IPS DF 6.9 (cell line): ENCODE results near the gene FOXO6.

Experiments used
- DNase-seq: peaks from one replicate; pipeline ENCODE4 v3.0.0-alpha.2; 2013; ENCODE audit warnings: low read depth, low spot score
- H3K27ac ChIP-seq: one replicate; pipeline ENCODE4 v1.5.1; 2013; ENCODE audit warnings: low read length, control low read depth
- H3K27me3 ChIP-seq: 2 replicates; pipeline ENCODE4 v1.6.1; 2013; ENCODE audit warnings: mild to moderate bottlenecking, low read length; ENCODE audit not compliant: control insufficient read depth, insufficient read depth
- H3K36me3 ChIP-seq: 2 replicates; pipeline ENCODE4 v1.6.1; 2013; ENCODE audit warnings: low read length; ENCODE audit not compliant: control insufficient read depth, insufficient read depth
- H3K4me1 ChIP-seq: 2 replicates; pipeline ENCODE4 v1.6.1; 2013; ENCODE audit warnings: low read length; ENCODE audit not compliant: control insufficient read depth, insufficient read depth
- H3K4me3 ChIP-seq: 2 replicates; pipeline ENCODE4 v1.5.1; 2013; ENCODE audit warnings: mild to moderate bottlenecking, low read length
- H3K9me3 ChIP-seq: 2 replicates; pipeline ENCODE4 v1.6.1; 2013; ENCODE audit warnings: low read length, inconsistent platforms; ENCODE audit not compliant: control insufficient read depth, insufficient read depth
- WGBS: extraction: QIAGEN DNeasy Blood & Tissue Kit; methylation state at CpG from one replicate; pipeline ENCODE4 v1.1.7; 2013; ENCODE audit warnings: mixed read lengths, missing lambda C conversion rate; ENCODE audit not compliant: insufficient read length, insufficient coverage; 5-methylcytosine and 5-hydroxymethylcytosine counted together

Gene FOXO6

DNA sequence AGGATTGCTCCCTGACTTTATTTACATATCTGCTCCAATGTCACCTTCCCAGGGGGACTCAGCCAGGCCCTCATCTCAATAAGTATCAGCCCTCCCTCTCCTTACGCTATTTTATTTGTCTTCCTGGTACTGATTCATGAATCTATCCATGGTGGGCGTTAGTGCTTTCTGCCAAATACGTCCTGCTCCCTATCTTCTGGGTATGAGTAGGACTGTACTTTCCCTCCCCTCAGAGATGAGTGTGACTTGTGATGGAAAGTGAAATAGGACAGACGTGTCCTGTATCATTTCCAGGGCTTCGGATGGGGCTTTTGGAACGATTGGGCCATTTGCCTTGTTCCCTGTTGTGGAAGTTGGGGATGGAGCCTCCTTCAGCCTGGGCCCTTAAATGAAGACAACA, 47.5 kb downstream of the FOXO6 start:
- Histone ChIP-seq H3K27me3 (no peaks in the 10 kb centered on the region), H3K27ac (no peak overlapping the region), H3K36me3 (no peaks in the 10 kb centered on the region), H3K4me3 (no peak overlapping the region), H3K9me3 (no peaks in the 10 kb centered on the region), H3K4me1 (peaks cover 13% of the 10 kb centered on the region)
- WGBS: no CpG with 5 or more reads among the region's 6 CpGs
- no peak for DNase-seq

DNA sequence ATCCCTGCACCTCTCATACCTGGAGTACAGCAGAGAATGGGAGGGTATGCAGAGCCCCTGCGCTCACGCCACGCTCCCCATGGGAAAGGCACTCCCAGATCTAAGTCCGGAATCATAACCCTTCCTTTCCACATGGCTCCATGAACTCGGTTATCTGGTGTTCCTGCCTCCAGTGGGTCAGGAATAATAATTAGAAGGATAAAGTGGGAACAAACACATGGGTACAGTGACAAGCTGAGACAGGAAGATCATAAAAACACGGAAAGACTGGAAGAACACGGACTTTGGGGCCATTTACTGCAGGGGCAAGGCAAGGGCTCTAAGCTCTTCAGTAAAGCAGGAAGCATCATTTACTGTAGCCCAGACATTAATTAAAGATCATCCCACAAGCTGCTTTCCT, 48.6 kb downstream of the FOXO6 start:
- Histone ChIP-seq H3K27me3 (no peaks in the 10 kb centered on the region), H3K4me1 (peaks cover 8% of the 10 kb centered on the region), H3K36me3 (no peaks in the 10 kb centered on the region), H3K4me3 (no peak overlapping the region), H3K27ac (no peak overlapping the region), H3K9me3 (no peaks in the 10 kb centered on the region)
- no CpG with 5 or more reads among the region's 7 CpGs for WGBS
- DNase-seq: no peak

- Histone ChIP-seq H3K9me3 (no peaks in the 10 kb centered on the region), H3K4me3 (no peak overlapping the region), H3K27me3 (no peaks in the 10 kb centered on the region), H3K36me3 (no peaks in the 10 kb centered on the region), H3K4me1 (peaks cover 6% of the 10 kb centered on the region), H3K27ac (no peak overlapping the region)
- WGBS: no CpG with 5 or more reads among the region's 3 CpGs
- DNase-seq: no peak
These were observed 49.2 kb downstream of the FOXO6 start for GRCh38 chr1:41410462-41410861.

- no peak overlapping the region for H3K27ac ChIP-seq
- H3K36me3 ChIP-seq: no peaks in the 10 kb centered on the region
- H3K9me3 ChIP-seq: no peaks in the 10 kb centered on the region
- DNase-seq: no peak
- H3K4me3 ChIP-seq: no peak overlapping the region
- no CpG with 5 or more reads among the region's 3 CpGs for WGBS
- no peaks in the 10 kb centered on the region for H3K27me3 ChIP-seq
- peaks cover 6% of the 10 kb centered on the region for H3K4me1 ChIP-seq
These were observed 50.0 kb downstream of the FOXO6 start for GRCh38 chr1:41411229-41411628.

DNA sequence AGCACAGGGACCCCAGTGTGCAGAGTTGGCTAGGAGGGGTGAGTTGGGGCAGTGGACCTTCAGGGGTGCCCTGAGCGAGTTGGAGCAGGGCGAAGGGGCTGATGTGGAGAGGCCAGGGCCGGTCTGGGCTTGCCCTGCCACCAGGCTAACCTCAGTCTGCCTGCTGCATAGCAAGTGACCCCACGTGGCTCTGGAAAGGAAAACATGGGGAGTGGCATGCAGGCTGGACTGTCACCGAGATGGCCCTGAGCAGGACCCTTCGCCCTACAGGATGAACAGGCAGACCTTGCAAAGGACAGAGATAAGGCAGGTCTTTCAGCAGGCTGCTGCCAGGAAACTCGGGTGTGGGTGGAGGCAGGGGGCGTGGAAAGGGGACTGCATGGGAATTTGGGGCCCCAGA, 51.5 kb downstream of the FOXO6 start:
- Histone ChIP-seq H3K27ac (no peak overlapping the region), H3K4me1 (peaks cover 4% of the 10 kb centered on the region), H3K36me3 (no peaks in the 10 kb centered on the region), H3K27me3 (no peaks in the 10 kb centered on the region), H3K4me3 (no peak overlapping the region), H3K9me3 (no peaks in the 10 kb centered on the region)
- DNase-seq: no peak
- no CpG with 5 or more reads among the region's 8 CpGs for WGBS

- WGBS: no CpG with 5 or more reads among the region's 12 CpGs
- H3K4me3 ChIP-seq: no peak overlapping the region
- no peaks in the 10 kb centered on the region for H3K27me3 ChIP-seq
- no peak overlapping the region for H3K27ac ChIP-seq
- no peak for DNase-seq
- H3K9me3 ChIP-seq: no peaks in the 10 kb centered on the region
- no peaks in the 10 kb centered on the region for H3K4me1 ChIP-seq
- no peaks in the 10 kb centered on the region for H3K36me3 ChIP-seq
These were observed 52.6 kb downstream of the FOXO6 start for GRCh38 chr1:41413748-41414281.

DNA sequence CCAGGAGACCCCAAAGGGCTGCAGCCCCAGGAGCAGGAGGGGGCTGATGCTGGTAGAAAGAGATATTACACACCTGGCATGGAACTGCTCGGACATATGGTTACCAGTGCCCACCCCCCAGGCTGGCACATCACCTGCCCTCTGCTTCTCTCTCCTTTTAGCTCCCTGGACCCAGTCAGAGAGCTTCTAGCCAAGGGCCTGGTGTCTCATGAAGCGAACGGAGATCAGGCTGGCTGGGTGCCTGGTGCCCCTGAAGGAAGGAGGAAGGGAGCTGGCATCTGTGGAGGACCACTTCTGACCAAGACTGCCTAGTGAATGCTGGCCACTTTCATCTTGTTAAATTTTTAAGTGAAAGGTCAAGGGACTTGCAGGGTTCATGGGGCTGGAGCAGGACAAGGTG, 53.1 kb downstream of the FOXO6 start:
- Histone ChIP-seq H3K27me3 (no peaks in the 10 kb centered on the region), H3K4me1 (no peaks in the 10 kb centered on the region), H3K9me3 (no peaks in the 10 kb centered on the region), H3K27ac (no peak overlapping the region), H3K4me3 (no peak overlapping the region), H3K36me3 (no peaks in the 10 kb centered on the region)
- WGBS: no CpG with 5 or more reads among the region's 3 CpGs
- DNase-seq: no peak

DNA sequence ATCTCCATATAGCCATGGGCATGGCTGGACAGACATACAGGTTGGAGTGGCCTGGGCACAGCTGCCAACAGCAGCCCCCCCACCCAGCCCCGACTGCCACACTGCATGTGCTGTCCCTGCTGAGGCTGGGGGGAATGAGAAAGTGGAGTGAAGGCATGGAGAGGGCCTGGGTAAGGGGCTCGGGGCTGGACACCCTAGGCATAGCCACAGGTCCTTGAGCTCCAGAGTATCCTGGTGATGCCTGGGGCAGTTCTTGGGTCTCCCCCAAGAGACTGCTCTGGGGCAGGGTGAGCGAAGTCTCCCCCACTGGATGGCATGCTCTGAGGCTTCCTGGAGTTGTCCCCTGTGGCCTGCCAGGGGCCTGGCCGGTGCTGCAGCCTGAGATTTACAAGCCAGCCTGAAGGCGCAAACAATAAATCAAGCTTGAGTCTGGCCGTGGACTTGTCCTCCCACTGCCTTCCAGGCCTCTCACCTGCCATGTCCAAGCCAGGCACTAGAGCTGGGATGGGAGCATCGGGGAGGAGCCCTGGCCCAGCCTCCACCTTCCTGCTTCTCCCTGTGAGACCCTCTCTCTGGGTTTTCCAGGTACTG, 53.6 kb downstream of the FOXO6 start:
- DNase-seq: no peak
- Histone ChIP-seq H3K36me3 (no peaks in the 10 kb centered on the region), H3K27ac (no peak overlapping the region), H3K27me3 (no peaks in the 10 kb centered on the region), H3K4me1 (no peaks in the 10 kb centered on the region), H3K9me3 (no peaks in the 10 kb centered on the region), H3K4me3 (no peak overlapping the region)
- no CpG with 5 or more reads among the region's 7 CpGs for WGBS

GRCh38 chr1:41416081-41416480, 54.8 kb downstream of the FOXO6 start:
- H3K9me3 ChIP-seq: no peaks in the 10 kb centered on the region
- no peaks in the 10 kb centered on the region for H3K36me3 ChIP-seq
- H3K27me3 ChIP-seq: no peaks in the 10 kb centered on the region
- WGBS: no CpG with 5 or more reads among the region's 5 CpGs
- no peak for DNase-seq
- no peak overlapping the region for H3K27ac ChIP-seq
- H3K4me3 ChIP-seq: no peak overlapping the region
- H3K4me1 ChIP-seq: no peaks in the 10 kb centered on the region

- peak; percentile 61 for DNase-seq
- H3K27me3 ChIP-seq: no peaks in the 10 kb centered on the region
- no peak overlapping the region for H3K4me3 ChIP-seq
These were observed 55.5 kb downstream of the FOXO6 start for GRCh38 chr1:41416552-41417334.

DNA sequence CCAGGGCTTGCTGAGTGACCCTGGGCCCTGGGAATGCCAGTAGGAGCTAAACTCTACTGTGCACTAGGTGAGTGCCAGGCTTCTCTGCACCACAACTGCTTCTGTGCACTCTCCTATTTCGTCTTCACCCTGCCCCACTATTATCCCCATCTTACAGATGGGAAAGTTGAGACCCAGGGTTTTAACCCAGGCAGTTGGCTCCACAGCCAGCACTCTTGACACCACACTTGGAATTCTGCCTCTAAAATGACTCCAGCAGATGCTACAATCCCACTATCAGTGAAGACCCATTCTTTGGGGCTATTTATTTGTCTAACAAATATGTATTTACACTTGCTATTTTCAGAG, 56.1 kb downstream of the FOXO6 start:
- H3K4me3 ChIP-seq: no peak overlapping the region
- no peaks in the 10 kb centered on the region for H3K4me1 ChIP-seq
- no peak overlapping the region for H3K27ac ChIP-seq
- no peak for DNase-seq
- H3K27me3 ChIP-seq: no peaks in the 10 kb centered on the region
- H3K9me3 ChIP-seq: no peaks in the 10 kb centered on the region
- H3K36me3 ChIP-seq: no peaks in the 10 kb centered on the region
- no CpG with 5 or more reads among the region's 1 CpG for WGBS

More at GRCh38 chr1:41416552-41417334, 55.5 kb downstream of the FOXO6 start:
- H3K27ac ChIP-seq: no peak overlapping the region
- H3K36me3 ChIP-seq: no peaks in the 10 kb centered on the region
- H3K4me1 ChIP-seq: no peaks in the 10 kb centered on the region
- WGBS: no CpG with 5 or more reads among the region's 18 CpGs
- H3K9me3 ChIP-seq: no peaks in the 10 kb centered on the region
